PC-3 (cell line): ENCODE data around the gene HECW1. TPM values are rescaled to one million over a fixed set of nuclear protein-coding genes. Genes with fewer than 3 reads are reported as not detected.

Experiments
- ATAC-seq: fragments of 200-7000 bp; cut with Tn5 transposase; 2 replicates; pipeline ENCODE4 v1.9.1; 2020; ENCODE audit warnings: mild to moderate bottlenecking, moderate library complexity
- BruUV-seq: library from RNA; stranded (reverse); fragments of 400-500 nt; replicated peaks from 2 replicates; lab custom pipeline; 2021; lab: Mats Ljungman, UMichigan
- CTCF ChIA-PET: fragments of 300-600 bp; sonication (Branson Sonifier 250); formaldehyde crosslinking; loops from one replicate; lab custom pipeline; 2022; ENCODE audit warnings: antibody characterized with exemption; lab: Charles Lee
- POLR2A ChIA-PET: fragments of 300-600 bp; sonication (Branson Sonifier 250); formaldehyde crosslinking; loops from one replicate; lab custom pipeline; 2022; ENCODE audit warnings: antibody characterized with exemption; ENCODE audit not compliant: unreplicated experiment; lab: Charles Lee
- DNase-seq: peaks from one replicate; pipeline ENCODE4 v3.0.0-alpha.2; 2015
- H2AFZ ChIP-seq: fragments of 300-600 bp; sonication (generic); 2 replicates; pipeline ENCODE4 v1.6.0; 2016; ENCODE audit warnings: antibody characterized with exemption, low read length
- H3F3A ChIP-seq: fragments of 300-600 bp; sonication (generic); one replicate; pipeline ENCODE4 v1.6.0; 2017; ENCODE audit warnings: antibody characterized with exemption, low read length, control low read depth, mild to moderate bottlenecking; ENCODE audit not compliant: unreplicated experiment
- H3K27ac ChIP-seq: fragments of 300-600 bp; sonication (generic); 2 replicates; pipeline ENCODE4 v1.5.1; 2016; ENCODE audit warnings: mild to moderate bottlenecking, low read length
- H3K27me3 ChIP-seq: fragments of 300-600 bp; sonication (generic); 2 replicates; pipeline ENCODE4 v1.6.1; 2016; ENCODE audit warnings: low read length, mixed read lengths
- H3K36me3 ChIP-seq: fragments of 300-600 bp; sonication (generic); 2 replicates; pipeline ENCODE4 v1.6.1; 2016; ENCODE audit warnings: low read depth, mixed run types, low read length, mixed read lengths
- H3K4me1 ChIP-seq: fragments of 300-600 bp; sonication (generic); 2 replicates; pipeline ENCODE4 v1.5.1; 2016; ENCODE audit warnings: low read length; ENCODE audit not compliant: insufficient read depth
- H3K4me2 ChIP-seq: fragments of 300-600 bp; sonication (generic); 2 replicates; pipeline ENCODE4 v1.6.0; 2016; ENCODE audit warnings: low read length
- H3K4me3 ChIP-seq: fragments of 300-600 bp; sonication (generic); 2 replicates; pipeline ENCODE4 v1.5.1; 2016; ENCODE audit warnings: mild to moderate bottlenecking, low read length, mixed read lengths
- H3K79me2 ChIP-seq: fragments of 300-600 bp; sonication (generic); 2 replicates; pipeline ENCODE4 v1.6.1; 2017; ENCODE audit warnings: low read length, mixed read lengths
- H3K9ac ChIP-seq: fragments of 300-600 bp; sonication (generic); 2 replicates; pipeline ENCODE4 v1.6.0; 2016; ENCODE audit warnings: mild to moderate bottlenecking, low read length
- H3K9me2 ChIP-seq: fragments of 300-600 bp; sonication (generic); replicated peaks from 2 replicates; pipeline ENCODE4 v1.6.1; 2016; ENCODE audit warnings: mixed run types, low read length, mixed read lengths
- H3K9me3 ChIP-seq: fragments of 300-600 bp; sonication (generic); 2 replicates; pipeline ENCODE4 v1.6.1; 2016; ENCODE audit warnings: low read length, mixed read lengths
- H4K20me1 ChIP-seq: fragments of 300-600 bp; sonication (generic); 2 replicates; pipeline ENCODE4 v1.6.1; 2016; ENCODE audit warnings: low read length, mixed read lengths
- EZH2 ChIP-seq: fragments of 300-600 bp; sonication (generic); IDR thresholded peaks from one replicate; pipeline ENCODE4 v1.6.1; 2017; ENCODE audit warnings: antibody characterized with exemption, mild to moderate bottlenecking, low read length; ENCODE audit not compliant: unreplicated experiment
- EZH2phosphoT487 ChIP-seq: fragments of 300-600 bp; sonication (generic); IDR thresholded peaks from 2 replicates; pipeline ENCODE4 v1.6.1; 2018; ENCODE audit warnings: mild to moderate bottlenecking, antibody characterized with exemption, low read length, borderline replicate concordance
- intact Hi-C: fragments of 100-400 bp; cut with micrococcal nuclease; formaldehyde crosslinking; loops from 2 replicates; pipeline ENCODE4 v1.9.0; 2023
- total RNA-seq: library from RNA; depleted of rRNA; stranded (reverse); fragments of >200 nt; gene quantifications from 2 replicates; pipeline ENCODE4 v1.2.3, GENCODE V29; 2014
- TF ChIP-seq, protein P1 (sequence below): fragments of 300-600 bp; sonication (generic); conservative IDR thresholded peaks from 2 replicates; pipeline ENCODE4 v1.5.1; 2017; ENCODE audit warnings: antibody characterized with exemption, low read depth, mild to moderate bottlenecking, low read length

The HECW1 gene
- total RNA-seq, 1 experiment from 2014 or later: 3.0 TPM

DNA sequence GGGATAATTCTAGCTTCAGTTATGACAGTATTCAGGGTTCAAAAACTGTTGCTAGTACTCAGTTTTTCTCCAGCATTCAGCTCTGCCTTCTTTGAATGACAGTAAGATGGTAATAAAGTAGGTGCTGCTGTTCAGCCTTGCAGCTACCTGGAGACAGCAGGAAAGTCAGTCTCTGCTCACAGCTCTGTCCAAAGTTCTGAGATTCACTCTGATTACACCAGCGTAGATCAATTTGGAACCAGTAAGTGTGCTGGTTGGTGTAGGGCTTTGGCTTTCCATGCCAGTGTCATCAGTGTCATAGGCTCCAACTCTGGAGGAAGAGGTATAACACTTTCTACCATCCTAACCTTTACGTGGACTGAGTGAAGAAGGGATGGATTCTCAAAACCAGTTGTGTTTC lies 496.6 kb downstream of the HECW1 start:
- no peaks in the 10 kb centered on the region for H3F3A ChIP-seq
- DNase-seq (no peak), ATAC-seq (no peak)
- H2AFZ ChIP-seq: no peak overlapping the region
- no peak overlapping the region for H3K4me2 ChIP-seq
- H3K79me2 ChIP-seq: peaks cover 84% of the 10 kb centered on the region
- no peaks in the 10 kb centered on the region for H3K9me3 ChIP-seq
- H3K27ac ChIP-seq: no peak overlapping the region
- no peaks in the 10 kb centered on the region for H3K9me2 ChIP-seq
- CTCF ChIA-PET: interaction anchor here (0.5 kb wide), 1 partner anchor 27 kb away, joined by 8 read pairs; no protein-coding TSS in a partner anchor
- H3K36me3 ChIP-seq: peaks cover 66% of the 10 kb centered on the region
- no peaks in the 10 kb centered on the region for H3K4me1 ChIP-seq
- no peaks in the 10 kb centered on the region for H3K27me3 ChIP-seq
- no peak overlapping the region for H3K9ac ChIP-seq
- H3K4me3 ChIP-seq: no peak overlapping the region
- TF ChIP-seq EZH2phosphoT487 (no peak), EZH2 (no peak)
- TF ChIP-seq, protein P1, sequence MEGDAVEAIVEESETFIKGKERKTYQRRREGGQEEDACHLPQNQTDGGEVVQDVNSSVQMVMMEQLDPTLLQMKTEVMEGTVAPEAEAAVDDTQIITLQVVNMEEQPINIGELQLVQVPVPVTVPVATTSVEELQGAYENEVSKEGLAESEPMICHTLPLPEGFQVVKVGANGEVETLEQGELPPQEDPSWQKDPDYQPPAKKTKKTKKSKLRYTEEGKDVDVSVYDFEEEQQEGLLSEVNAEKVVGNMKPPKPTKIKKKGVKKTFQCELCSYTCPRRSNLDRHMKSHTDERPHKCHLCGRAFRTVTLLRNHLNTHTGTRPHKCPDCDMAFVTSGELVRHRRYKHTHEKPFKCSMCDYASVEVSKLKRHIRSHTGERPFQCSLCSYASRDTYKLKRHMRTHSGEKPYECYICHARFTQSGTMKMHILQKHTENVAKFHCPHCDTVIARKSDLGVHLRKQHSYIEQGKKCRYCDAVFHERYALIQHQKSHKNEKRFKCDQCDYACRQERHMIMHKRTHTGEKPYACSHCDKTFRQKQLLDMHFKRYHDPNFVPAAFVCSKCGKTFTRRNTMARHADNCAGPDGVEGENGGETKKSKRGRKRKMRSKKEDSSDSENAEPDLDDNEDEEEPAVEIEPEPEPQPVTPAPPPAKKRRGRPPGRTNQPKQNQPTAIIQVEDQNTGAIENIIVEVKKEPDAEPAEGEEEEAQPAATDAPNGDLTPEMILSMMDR: no peak
- POLR2A ChIA-PET: interaction anchor here (1.1 kb wide), 1 partner anchor 27 kb away, joined by 5 read pairs; the partner anchor contains the start of gene STK17A
- peaks cover 46% of the 10 kb centered on the region for H4K20me1 ChIP-seq
- no TSS peak for BruUV-seq
- intact Hi-C loops: no loop called here

DNA sequence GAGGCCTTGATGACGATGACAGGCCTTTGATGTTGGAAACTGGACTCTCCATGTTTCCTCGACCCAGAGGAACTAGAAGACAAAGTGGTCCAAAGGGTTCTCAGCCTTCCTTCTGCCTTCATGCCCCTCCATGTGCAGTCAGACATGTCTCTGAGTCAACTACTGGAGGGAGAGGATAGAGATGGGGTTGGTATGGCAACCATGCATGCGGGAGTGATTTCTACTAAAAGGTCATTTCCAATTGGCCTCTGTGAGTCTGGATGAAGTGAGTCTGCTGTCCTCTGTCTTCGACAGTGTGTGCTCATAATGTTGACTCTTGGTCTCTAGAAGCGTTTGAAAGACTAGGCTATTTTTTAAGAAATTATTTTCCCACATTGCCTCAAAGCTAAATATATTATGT lies 499.7 kb downstream of the HECW1 start:
- ChIA-PET CTCF (no interaction called here), POLR2A (no interaction called here)
- H3K9ac ChIP-seq: no peak overlapping the region
- H3K4me3 ChIP-seq: no peak overlapping the region
- intact Hi-C loops: no loop called here
- H4K20me1 ChIP-seq: peaks cover 43% of the 10 kb centered on the region
- no peak for ATAC-seq
- TF ChIP-seq EZH2phosphoT487 (no peak), EZH2 (no peak)
- TF ChIP-seq, protein P1: no peak
- H3K27ac ChIP-seq: no peak overlapping the region
- no peak overlapping the region for H2AFZ ChIP-seq
- H3K27me3 ChIP-seq: no peaks in the 10 kb centered on the region
- H3K9me3 ChIP-seq: no peaks in the 10 kb centered on the region
- no peaks in the 10 kb centered on the region for H3F3A ChIP-seq
- no TSS peak for BruUV-seq
- H3K4me1 ChIP-seq: 0 out of 2 replicates have a peak, but pooled peaks cover under 1% of the 10 kb centered on the region
- DNase-seq: no peak
- H3K79me2 ChIP-seq: peaks cover 83% of the 10 kb centered on the region
- H3K4me2 ChIP-seq: no peak overlapping the region
- no peaks in the 10 kb centered on the region for H3K9me2 ChIP-seq
- peaks cover 68% of the 10 kb centered on the region for H3K36me3 ChIP-seq
